Cardiac septum (tissue), 1 donor: ENCODE data around the gene SNED1. TPM values are rescaled to one million over a fixed set of nuclear protein-coding genes. Genes with fewer than 3 reads are reported as not detected.

Experiments used
- DNase-seq: peaks from one replicate; pipeline ENCODE4 v3.0.0-alpha.2; 2020; ENCODE audit warnings: low spot score
- intact Hi-C: fragments of 100-400 bp; cut with DNase I; formaldehyde crosslinking; loops from one replicate; pipeline ENCODE4 v1.14.0; 2022
- total RNA-seq: library from RNA; stranded (reverse); fragmentation: NEBNext Ultra II Directional; extraction: Animal tissue kit (Norgen Biotek cat#: 25700); gene quantifications from one replicate; pipeline ENCODE4 v1.2.1, GENCODE V29; 2021
- donor health status: DM: no; HTN: no; CAD: no.

Gene SNED1
- total RNA-seq, 1 donor from 2014 or later = 9.7 TPM

- no peak for DNase-seq
- intact Hi-C loops = no loop called here
These were observed 130.9 kb downstream of the SNED1 start for GRCh38 chr2:241129086-241129871.

- no peak for DNase-seq
These were observed 131.9 kb downstream of the SNED1 start for GRCh38 chr2:241130316-241130715.

GRCh38 chr2:241131531-241131930 is 133.1 kb downstream of the SNED1 start:
- no peak for DNase-seq
- intact Hi-C loops = no loop called here

More at GRCh38 chr2:241130316-241130715, 131.9 kb downstream of the SNED1 start:
- intact Hi-C loops = no loop called here

- intact Hi-C loops = no loop called here
- no peak for DNase-seq
These were observed 134.4 kb downstream of the SNED1 start for GRCh38 chr2:241132538-241133435.

- DNase-seq = no peak
- intact Hi-C loops = no loop called here
These were observed 135.0 kb downstream of the SNED1 start for GRCh38 chr2:241133436-241133820.

GRCh38 chr2:241134711-241135110 is 136.3 kb downstream of the SNED1 start:
- no peak for DNase-seq
- intact Hi-C loops = no loop called here

DNA sequence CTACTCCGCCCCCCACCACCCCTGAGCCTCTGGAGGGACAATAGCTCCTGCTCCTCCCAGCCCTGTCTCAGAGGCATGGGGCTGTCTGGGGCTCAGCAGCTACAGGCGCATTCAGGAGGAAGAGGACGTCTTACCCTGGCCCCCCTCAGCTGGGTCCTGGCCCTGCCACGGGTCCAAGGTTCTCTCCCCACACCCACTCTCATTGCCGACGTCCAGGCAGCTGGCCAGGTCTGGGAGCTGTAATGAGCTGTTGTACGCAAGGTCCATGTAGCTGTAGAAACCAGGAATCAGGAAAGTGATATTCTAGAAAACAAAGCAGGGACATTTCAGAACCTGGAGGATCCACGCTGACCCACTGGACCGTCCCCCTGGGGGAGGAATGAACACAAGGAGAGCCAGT is 137.3 kb downstream of the SNED1 start:
- DNase-seq = no peak
- intact Hi-C loops = no loop called here

DNA sequence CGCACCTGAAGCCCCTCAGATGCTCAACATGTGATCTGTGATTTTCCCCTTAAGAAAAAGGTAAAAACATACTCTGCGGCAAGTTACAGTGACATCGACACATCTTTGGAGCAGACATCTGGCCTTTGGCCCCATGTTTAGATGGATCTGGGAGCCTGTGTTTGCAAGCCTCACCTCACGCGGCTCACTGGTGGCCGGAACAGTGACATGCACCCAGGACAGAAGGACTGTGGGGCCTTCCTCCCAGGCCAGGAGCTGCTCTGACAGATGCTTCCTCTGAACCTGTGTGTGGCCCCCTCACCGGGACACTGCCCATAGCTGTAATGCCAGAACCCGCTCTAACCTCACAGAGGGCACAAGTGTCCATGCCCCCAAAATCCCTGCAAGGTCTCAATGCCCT is 137.8 kb downstream of the SNED1 start:
- no peak for DNase-seq
- intact Hi-C loops = no loop called here

- DNase-seq = no peak
- intact Hi-C loops = no loop called here
These were observed 138.3 kb downstream of the SNED1 start for GRCh38 chr2:241136661-241137260.

DNA sequence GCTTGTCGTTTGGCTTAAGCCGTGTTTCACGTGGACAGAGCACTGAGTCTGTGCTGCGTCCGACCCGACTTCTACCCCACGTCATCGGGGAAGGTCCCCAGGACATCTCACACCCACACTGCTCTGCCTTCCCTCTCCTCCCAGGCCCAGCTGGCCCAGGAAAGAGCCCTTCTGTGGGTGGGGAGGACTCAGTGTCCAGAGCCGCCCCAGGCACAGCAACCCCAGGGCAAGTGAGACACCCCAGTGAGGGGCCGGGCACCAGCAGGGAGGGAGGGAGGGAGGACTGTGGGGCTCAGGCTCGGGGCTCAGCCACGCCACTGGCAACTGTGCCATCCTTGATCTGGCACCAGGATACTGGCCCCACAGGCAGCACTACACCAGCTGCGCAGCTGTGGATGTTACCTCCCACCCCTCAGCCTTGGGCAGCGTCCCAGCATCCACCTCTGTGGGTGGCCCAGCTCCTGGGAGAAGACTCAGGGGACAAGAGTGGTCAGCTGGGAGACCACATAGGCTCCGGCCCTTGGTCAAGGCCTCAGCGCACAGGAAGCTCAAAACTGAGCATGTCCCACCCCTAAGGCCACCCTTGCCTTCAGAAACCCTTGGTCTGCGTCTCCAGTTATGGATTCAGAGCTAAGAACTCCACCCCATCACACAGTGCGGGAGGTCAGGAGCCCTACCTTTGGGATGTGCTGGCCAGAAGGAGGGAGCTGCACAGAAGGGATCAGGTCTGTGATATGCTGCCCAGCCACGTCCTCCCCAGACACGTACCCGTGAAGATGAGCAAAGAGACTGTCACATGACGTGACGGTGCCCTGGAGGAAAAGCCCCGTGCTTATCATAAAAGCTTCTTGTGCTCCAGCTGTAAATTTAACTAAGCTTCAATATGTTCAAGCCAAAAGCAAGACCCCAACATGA is 139.1 kb downstream of the SNED1 start:
- DNase-seq = no peak
- intact Hi-C loops = no loop called here

DNA sequence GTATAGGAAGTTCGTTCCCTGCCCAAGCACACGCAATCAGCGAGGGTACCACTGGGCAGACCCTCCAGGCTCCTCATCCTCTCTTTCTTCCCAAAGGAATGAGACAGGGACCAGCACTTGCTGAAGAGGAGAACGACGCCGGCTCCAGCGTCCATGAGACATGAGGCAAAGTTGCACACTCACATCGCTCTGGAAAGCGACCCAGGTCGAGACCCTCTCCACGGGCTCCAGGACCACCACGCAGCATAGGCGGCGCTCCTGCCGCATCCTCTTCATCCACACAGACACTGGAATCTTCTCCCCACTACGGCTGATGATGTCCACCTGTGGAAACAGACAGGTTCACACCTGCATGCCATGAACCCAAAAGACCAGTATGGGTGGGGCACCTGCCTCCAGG is 140.1 kb downstream of the SNED1 start:
- DNase-seq = no peak

GRCh38 chr2:241139531-241140444 is 141.4 kb downstream of the SNED1 start:
- no peak for DNase-seq
- intact Hi-C loops = no loop called here

More for the DNA sequence above, 140.1 kb downstream of the SNED1 start:
- intact Hi-C loops = no loop called here

GRCh38 chr2:241140445-241140840 is 142.0 kb downstream of the SNED1 start:
- DNase-seq = no peak
- intact Hi-C loops = no loop called here

DNA sequence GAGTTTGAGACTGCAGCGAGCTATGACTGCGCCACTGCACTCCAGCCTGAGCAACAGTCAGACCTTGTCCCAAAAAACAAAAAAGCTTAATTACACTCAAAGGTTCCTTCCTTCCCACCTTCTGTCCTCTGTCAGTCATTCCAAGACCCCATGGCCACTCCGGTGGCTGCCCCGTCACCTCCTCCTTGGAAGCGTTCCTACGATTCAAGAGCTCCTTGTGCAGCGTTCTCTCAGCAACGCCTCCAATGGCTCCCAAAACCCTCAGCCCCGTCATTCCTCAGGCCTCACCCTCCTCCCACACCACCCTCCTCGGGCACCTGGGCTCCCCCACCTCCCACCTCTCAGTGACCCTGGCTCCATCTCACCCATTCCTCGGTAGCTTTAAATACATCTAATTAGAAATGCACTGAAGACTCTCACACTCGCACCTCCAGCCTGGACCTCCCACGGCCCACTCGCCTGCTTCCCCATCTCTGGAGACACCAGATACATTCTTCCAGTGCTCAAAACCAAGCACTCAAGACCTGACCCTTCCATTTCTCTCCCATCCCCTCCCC is 142.9 kb downstream of the SNED1 start:
- DNase-seq = no peak

DNA sequence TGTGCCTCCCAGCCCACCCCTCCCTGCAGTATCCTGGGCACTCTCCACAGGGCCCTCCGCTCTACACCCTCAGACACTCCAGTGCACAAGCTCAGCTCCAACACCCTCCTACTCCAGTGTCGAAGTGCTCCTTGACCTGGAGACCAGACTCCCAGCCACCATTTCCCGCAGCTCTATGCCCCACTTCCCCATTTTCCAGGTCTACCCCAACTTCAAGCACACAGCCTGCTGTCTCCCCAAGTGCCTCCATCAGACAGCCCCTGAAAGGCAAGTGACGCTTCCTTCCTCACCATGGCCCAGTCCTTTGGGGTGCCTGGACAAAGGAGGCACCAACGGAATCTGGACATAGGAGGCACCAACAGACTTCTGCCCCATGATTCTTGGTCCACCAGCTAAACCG is 143.6 kb downstream of the SNED1 start:
- no peak for DNase-seq
- intact Hi-C loops = no loop called here

More for the DNA sequence above, 142.9 kb downstream of the SNED1 start:
- intact Hi-C loops = no loop called here

DNA sequence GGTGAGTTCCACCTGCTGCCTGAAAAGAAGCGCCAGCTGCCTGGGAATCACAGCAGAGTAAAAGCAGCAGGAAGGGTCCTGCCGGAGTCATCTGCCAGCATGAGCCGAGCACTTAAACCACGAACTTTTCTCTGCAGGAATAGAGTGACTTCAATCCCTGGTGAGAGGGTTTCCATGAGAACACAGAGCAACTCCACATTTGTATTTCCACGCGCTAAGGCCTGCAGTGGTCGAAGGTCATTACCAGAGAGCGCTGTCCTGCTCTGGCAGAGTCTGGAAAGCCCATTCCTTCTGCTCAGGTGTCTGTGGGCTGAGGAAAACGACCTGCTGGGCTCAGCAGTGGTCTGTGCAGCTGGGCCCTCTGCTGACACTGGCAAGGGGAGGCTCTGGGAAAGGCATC is 144.2 kb downstream of the SNED1 start:
- DNase-seq = no peak
- intact Hi-C loops = no loop called here
